CD8-positive, alpha-beta memory T cell (primary cell): Measurements from ENCODE around the gene DLX5. TPM values are rescaled to one million over a fixed set of nuclear protein-coding genes. Genes with fewer than 3 reads are reported as not detected.

Experiments
- CTCF ChIA-PET: fragments of 350-600 bp; sonication (Branson Sonifier 250); formaldehyde crosslinking; loops from one replicate; lab custom pipeline; 2021; ENCODE audit warnings: antibody characterized with exemption; lab: Charles Lee
- POLR2A ChIA-PET: fragments of 350-600 bp; sonication (Branson Sonifier 250); formaldehyde crosslinking; loops from one replicate; lab custom pipeline; 2021; ENCODE audit warnings: antibody characterized with exemption; lab: Charles Lee
- DNase-seq, 5 donors: peaks; one replicate each; pipeline versions ENCODE4 v3.0.0 to v3.0.0-alpha.2; 2020 to 2022; ENCODE audit warnings: mixed read lengths in 1 of 5
- H3K27ac ChIP-seq: one replicate; pipeline ENCODE4 v1.7.0; 2013; ENCODE audit warnings: low read depth, mild to moderate bottlenecking, low read length, moderate library complexity
- H3K27me3 ChIP-seq: 2 replicates; pipeline ENCODE4 v1.7.0; 2013; ENCODE audit warnings: low read length, mild to moderate bottlenecking; ENCODE audit not compliant: insufficient read depth, poor library complexity, severe bottlenecking
- H3K36me3 ChIP-seq: 2 replicates; pipeline ENCODE4 v1.7.0; 2013; ENCODE audit warnings: mild to moderate bottlenecking, low read length, moderate library complexity; ENCODE audit not compliant: insufficient read depth
- H3K4me1 ChIP-seq: 2 replicates; pipeline ENCODE4 v1.7.0; 2013; ENCODE audit warnings: mild to moderate bottlenecking, low read length, moderate library complexity; ENCODE audit not compliant: insufficient read depth
- H3K4me3 ChIP-seq: 2 replicates; pipeline ENCODE4 v1.7.0; 2013; ENCODE audit warnings: mild to moderate bottlenecking, low read length
- H3K9me3 ChIP-seq: 2 replicates; pipeline ENCODE4 v1.7.0; 2013; ENCODE audit warnings: mild to moderate bottlenecking, low read length
- H3K27ac Mint-ChIP-seq, 8 donors: one replicate each; pipeline ENCODE4 v1.8.0; 2020 to 2021; ENCODE audit warnings: mixed read lengths in 8 of 8, mild to moderate bottlenecking in 6 of 8, inconsistent platforms in 3 of 8, moderate library complexity in 3 of 8
- H3K27me3 Mint-ChIP-seq, 2 donors: one replicate each; pipeline ENCODE4 v1.8.0; 2020 to 2021; ENCODE audit warnings: mixed read lengths in 2 of 2, mild to moderate bottlenecking in 1 of 2, moderate library complexity in 1 of 2
- H3K36me3 Mint-ChIP-seq, 3 donors: one replicate each; pipeline ENCODE4 v1.8.0; 2020 to 2021; ENCODE audit warnings: mixed read lengths in 3 of 3, inconsistent platforms in 1 of 3, mild to moderate bottlenecking in 1 of 3
- H3K4me1 Mint-ChIP-seq, 3 donors: one replicate each; pipeline ENCODE4 v1.8.0; 2020 to 2021; ENCODE audit warnings: mixed read lengths in 3 of 3, inconsistent platforms in 1 of 3, mild to moderate bottlenecking in 1 of 3
- H3K4me3 Mint-ChIP-seq, 7 donors: one replicate each; pipeline ENCODE4 v1.8.0; 2020 to 2021; ENCODE audit warnings: mixed read lengths in 7 of 7, mild to moderate bottlenecking in 6 of 7, moderate library complexity in 4 of 7, inconsistent platforms in 2 of 7
- H3K9me3 Mint-ChIP-seq, 5 donors: one replicate each; pipeline ENCODE4 v1.8.0; 2020 to 2022; ENCODE audit warnings: mixed read lengths in 5 of 5, mild to moderate bottlenecking in 3 of 5, moderate library complexity in 2 of 5, inconsistent platforms in 1 of 5
- polyA plus RNA-seq: library from polyadenylated mRNA; unstranded; fragments of 300-500 nt; fragmentation: Illumina TruSeq; gene quantifications from one replicate; pipeline ENCODE4 v1.2.3, GENCODE V29; 2021
- total RNA-seq, 2 experiments: library from RNA; stranded (reverse); gene quantifications; one replicate each; pipeline ENCODE4 v1.2.3, GENCODE V29; 2021

DLX5 gene
- total and polyA plus RNA-seq, 3 experiments from 2014 or later = not detected

DNA sequence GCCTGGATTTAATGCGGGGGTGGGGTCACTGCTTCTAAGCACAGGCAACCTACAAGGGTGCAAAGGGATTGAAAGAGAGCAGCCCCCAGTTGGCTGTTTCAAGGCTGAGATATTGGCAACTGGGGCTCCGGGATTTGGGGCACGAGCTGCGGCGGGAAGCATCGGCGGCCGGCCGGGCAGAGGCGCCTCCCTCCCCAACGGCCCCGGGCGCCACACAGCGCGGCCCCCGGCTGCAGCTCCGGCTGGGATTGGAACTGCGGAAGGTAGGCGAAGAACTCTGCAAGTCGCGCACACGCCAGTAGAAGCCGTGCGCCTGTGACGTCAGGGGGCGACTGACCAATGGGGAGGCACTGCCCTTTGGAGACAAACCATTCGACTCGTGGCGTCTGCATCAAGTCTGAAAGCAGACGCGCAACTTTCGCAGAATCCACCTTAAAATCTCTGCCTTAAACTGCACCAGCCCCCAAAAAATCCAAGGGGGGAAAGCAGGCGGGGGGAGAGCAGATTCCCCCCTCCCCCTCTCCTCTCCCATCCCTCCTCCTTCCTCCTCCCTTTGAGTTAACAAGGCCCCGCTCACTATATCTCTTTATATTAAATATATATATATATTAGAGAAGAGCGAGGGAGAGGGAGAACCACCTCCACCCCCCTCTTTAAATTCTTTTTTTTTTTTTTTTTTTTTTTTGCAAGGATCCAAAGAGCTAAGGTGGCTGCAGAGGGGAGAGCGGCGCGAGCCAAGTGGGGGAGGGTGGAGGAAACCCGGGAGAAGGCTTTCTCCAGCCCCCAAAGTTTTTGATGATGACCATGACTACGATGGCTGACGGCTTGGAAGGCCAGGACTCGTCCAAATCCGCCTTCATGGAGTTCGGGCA lies 19.2 kb downstream of the DLX5 start, which contains the start of gene DLX6:
Gene DLX6 (plus strand): TSS at position 371 of the 872 bp plus-strand sequence. CDS start 425 bp downstream, at position 796.
- peaks cover 18% of the 10 kb centered on the region for H3K4me1 ChIP-seq
- peak within 1 kb of the TSS; percentile 19 for H3K4me3 ChIP-seq
- H3K27ac ChIP-seq = no peak within 1 kb of the TSS
- H3K36me3 ChIP-seq = no peaks in the 10 kb centered on the region
- Mint-ChIP-seq H3K27me3 (peaks cover 76 to 85% of the 10 kb centered on the region in 2 donors), H3K36me3 (no peaks in the 10 kb centered on the region), H3K4me3 (peak within 1 kb of the TSS; percentile 48 to 81 (median 75)), H3K9me3 (peaks cover 0 to 15% (median 9%) of the 10 kb centered on the region in 5 donors), H3K27ac (peak within 1 kb of the TSS in 1 of 8 donors; percentile 19), H3K4me1 (peaks cover 20 to 35% (median 22%) of the 10 kb centered on the region in 3 donors)
- no peak for DNase-seq
- CTCF ChIA-PET = interaction anchor here (1.0 kb wide), 1 partner anchor 12 kb away, joined by 3 read pairs; no protein-coding TSS in a partner anchor
- H3K9me3 ChIP-seq = no peaks in the 10 kb centered on the region
- H3K27me3 ChIP-seq = peaks cover 67% of the 10 kb centered on the region
- POLR2A ChIA-PET = no interaction called here

DNA sequence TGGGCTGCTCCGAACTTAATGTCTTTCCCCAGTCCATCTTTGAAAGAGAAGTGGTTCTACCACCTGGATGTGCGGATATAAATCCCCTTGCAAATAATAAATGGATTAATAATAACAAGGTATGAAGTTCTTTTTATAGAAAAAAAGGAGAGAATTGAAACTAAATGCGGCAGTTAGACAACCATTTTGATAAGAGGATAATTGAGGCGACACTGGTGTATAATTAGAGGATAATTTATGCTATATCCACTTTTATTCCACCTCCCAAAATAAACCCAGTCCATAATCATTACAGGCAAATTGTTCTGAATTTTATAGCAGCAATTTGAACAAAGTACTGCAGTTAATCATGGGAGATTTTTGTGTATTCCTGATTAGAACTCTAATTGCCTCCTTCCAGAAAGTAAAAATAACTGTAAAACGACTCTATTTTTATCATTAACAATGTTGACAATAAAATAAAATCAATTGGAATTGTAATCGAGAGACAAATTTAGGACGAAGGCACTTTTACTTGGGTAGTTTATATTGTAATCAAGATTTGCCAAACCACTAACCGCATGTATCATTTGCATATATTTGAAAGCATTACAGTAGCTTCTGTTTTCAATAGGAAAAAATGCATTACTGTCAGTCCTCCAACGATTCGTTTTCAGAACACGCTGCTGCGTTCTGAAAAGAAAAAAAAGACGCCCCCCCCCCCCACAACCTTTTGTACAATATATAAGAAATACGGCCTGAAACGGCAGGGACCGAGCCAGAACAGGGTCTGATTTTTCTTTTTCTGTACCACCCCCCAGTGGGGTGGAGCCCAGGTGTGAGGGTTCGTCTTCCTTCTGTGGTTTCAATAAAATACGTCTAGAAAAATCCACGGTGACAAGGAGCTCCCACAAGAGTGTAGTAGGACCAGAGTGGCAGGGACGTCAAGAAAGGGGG lies 20.1 kb downstream of the DLX5 start:
- Mint-ChIP-seq H3K36me3 (no peaks in the 10 kb centered on the region), H3K27me3 (peaks cover 79 to 85% of the 10 kb centered on the region in 2 donors), H3K4me1 (peaks cover 20 to 35% (median 22%) of the 10 kb centered on the region in 3 donors), H3K9me3 (peaks cover 0 to 15% (median 6%) of the 10 kb centered on the region in 5 donors), H3K4me3 (peak overlapping the region; percentile 41 to 81 (median 64)), H3K27ac (peak overlapping the region in 1 of 8 donors; percentile 19)
- ChIA-PET CTCF (interaction anchor here (1.0 kb wide), 1 partner anchor 11 kb away, joined by 3 read pairs; no protein-coding TSS in a partner anchor), POLR2A (no interaction called here)
- Histone ChIP-seq H3K27ac (no peak overlapping the region), H3K36me3 (no peaks in the 10 kb centered on the region), H3K9me3 (no peaks in the 10 kb centered on the region), H3K27me3 (peaks cover 65% of the 10 kb centered on the region), H3K4me1 (peaks cover 18% of the 10 kb centered on the region), H3K4me3 (peak overlapping the region; percentile 19)
- no peak for DNase-seq

DNA sequence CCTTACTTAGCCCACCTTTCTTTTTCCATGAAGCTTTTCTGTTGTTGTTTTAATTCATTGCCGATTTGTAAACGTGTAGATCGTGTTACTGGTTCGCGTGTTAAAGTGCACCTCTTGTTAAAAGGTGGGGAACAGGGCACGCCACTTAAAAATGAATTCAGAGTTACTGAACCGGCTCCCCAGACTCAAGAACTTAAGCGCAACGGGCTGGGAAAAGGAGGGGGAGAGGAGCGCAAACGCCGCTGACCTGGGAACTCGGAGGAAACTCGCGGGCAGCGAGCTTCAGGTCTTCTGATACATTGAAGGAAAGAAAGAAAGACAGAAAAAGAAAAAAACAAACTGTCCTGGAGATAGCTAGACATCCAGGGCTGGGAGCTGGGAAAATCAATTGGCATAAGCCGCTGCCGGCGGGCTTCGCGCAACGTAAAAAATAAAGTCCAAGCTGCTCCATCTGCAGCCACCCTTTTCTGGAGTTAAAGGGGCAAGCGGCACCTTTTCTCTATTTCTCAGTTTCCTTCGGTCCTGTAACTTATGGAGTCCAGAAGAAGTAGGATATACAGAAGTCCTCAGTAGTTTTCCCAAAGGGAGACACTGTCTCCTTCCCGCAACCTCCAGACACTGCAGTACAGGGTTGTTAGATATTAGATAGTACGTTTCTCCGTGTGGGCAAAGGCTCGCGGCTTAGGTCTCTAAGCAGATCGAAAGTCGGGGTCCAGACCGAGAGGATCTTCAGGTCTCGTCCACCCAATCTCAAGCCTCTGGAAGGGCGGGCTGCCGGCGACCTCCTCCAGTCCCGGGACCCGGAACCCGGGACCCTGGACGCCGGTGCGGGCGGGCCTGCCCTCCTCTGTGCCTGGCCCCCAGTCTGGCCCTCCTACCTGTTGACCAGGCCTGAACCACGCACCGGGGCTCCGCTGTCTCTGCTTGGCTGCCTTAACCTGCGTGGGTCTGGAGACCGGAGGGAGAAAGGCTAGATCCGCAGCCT lies 21.1 kb downstream of the DLX5 start:
- ChIA-PET CTCF (no interaction called here), POLR2A (no interaction called here)
- peak overlapping the region in 1 of 8 donors; percentile 19 for H3K27ac Mint-ChIP-seq
- no peaks in the 10 kb centered on the region for H3K36me3 Mint-ChIP-seq
- peaks cover 20 to 35% (median 22%) of the 10 kb centered on the region in 3 donors for H3K4me1 Mint-ChIP-seq
- no peak overlapping the region for H3K4me3 ChIP-seq
- no peaks in the 10 kb centered on the region for H3K36me3 ChIP-seq
- H3K4me3 Mint-ChIP-seq = peak overlapping the region in 5 of 7 donors; percentile 20 to 74 (median 48)
- peaks cover 72% of the 10 kb centered on the region for H3K27me3 ChIP-seq
- H3K4me1 ChIP-seq = peaks cover 18% of the 10 kb centered on the region
- H3K9me3 Mint-ChIP-seq = peaks cover 0 to 18% (median 8%) of the 10 kb centered on the region in 5 donors
- no peaks in the 10 kb centered on the region for H3K9me3 ChIP-seq
- H3K27ac ChIP-seq = no peak overlapping the region
- no peak for DNase-seq
- H3K27me3 Mint-ChIP-seq = peaks cover 78 to 85% of the 10 kb centered on the region in 2 donors

DNA sequence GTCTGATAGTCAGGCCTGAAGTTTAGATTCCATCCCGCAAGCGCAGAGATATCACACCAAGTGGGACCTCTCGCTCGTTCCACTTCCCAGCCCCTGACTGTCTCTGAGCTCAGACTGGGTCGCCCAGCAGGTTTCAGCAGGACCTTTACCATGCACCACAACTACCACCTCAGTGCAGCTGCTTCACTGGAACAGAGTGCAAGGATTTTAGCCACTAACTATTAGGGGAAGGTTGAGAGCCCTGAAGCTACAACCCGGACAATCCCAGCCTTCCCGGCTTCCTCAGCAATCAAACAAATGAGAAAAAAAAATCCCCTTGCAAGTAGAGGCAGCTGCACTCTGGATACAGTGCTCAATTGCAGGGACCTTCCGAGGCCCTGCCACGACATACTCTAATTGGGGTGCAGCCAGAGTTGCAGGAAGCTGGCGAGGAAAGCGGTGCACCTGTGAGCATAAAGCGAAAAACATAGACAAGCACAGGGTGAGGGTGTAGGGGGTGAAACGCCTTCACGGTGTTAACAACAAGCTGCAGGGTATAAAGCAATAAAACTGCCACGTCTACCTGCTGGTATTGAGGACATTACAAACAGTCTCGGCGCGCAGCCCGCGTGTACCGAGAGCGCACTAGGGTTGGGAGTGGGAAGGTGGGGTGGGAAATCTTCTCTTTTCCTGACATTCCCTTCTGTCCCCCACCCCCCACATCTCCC lies 21.9 kb downstream of the DLX5 start:
- Mint-ChIP-seq H3K36me3 (no peaks in the 10 kb centered on the region), H3K4me1 (peaks cover 20 to 35% (median 22%) of the 10 kb centered on the region in 3 donors), H3K4me3 (no peak overlapping the region), H3K9me3 (peaks cover 0 to 18% (median 8%) of the 10 kb centered on the region in 5 donors), H3K27ac (peak overlapping the region in 1 of 8 donors; percentile 34), H3K27me3 (peaks cover 80 to 86% of the 10 kb centered on the region in 2 donors)
- no peaks in the 10 kb centered on the region for H3K36me3 ChIP-seq
- POLR2A ChIA-PET = no interaction called here
- no peak for DNase-seq
- H3K9me3 ChIP-seq = no peaks in the 10 kb centered on the region
- no peak overlapping the region for H3K27ac ChIP-seq
- peaks cover 18% of the 10 kb centered on the region for H3K4me1 ChIP-seq
- H3K4me3 ChIP-seq = no peak overlapping the region
- CTCF ChIA-PET = no interaction called here
- H3K27me3 ChIP-seq = peaks cover 70% of the 10 kb centered on the region

DNA sequence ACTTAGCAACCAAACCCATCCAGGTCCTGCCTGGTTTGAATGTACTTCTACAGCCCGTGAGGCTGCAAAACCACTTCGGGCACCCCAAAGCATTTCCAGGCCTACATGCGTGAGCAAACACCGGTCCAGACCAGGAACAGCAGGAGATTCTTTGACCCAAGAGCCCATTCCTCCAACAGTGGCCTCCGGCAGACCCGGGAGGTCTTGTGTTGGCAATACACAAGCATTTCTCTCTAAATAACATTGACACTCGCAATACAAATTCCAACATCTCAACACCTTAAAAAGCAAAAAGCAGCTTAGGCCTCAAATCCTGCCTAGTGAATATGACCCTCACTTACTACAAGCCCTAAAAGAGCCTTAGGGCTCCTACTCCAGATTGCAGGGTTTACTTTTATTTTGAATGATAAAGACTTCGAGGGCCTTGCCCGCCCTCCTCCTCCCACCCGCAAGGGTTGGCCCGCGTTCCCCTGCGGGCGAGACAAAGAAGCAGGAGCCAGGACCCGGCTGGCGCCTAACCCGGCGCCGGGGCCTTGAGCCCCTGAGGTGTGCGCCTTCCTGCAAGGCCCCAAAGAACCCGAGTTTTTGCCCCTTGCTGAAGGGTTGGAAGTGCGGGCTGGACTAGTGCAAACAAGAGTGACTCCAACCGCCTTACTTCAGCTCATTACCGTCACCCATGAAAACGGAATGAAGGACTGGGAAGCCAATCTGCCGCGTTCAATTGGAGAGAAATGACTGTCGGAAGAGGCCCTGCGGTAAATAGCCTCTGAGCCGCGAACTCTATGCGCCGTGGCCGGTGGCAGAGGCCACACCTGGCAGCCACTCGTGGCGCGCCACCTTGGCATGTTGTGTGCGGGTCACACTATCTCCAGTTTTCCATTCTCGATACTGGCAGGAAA lies 22.7 kb downstream of the DLX5 start:
- H3K4me3 Mint-ChIP-seq = no peak overlapping the region

DNA sequence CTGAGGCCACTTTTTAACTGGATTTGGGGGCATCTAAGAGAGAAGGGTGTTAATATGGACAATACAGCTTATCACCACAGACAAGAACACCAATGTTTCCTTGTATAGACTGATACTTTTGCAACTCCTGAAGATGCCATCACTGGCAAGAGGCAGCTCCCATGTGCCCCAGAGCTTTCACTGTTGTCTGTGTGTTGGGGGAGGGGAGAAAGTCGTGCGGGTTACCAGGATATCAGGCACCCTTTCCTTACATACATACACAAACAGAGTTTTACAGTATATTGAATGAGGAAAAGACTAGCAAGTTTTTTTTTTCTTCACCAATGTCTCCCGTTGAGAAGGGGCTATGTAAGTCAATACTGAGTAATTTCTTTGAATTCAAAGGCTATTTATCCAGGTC lies 23.4 kb downstream of the DLX5 start:
- Histone ChIP-seq H3K9me3 (no peaks in the 10 kb centered on the region), H3K27me3 (peaks cover 72% of the 10 kb centered on the region), H3K27ac (no peak overlapping the region), H3K4me3 (no peak overlapping the region), H3K4me1 (peaks cover 18% of the 10 kb centered on the region), H3K36me3 (no peaks in the 10 kb centered on the region)
- Mint-ChIP-seq H3K4me3 (no peak overlapping the region), H3K36me3 (no peaks in the 10 kb centered on the region), H3K27me3 (peaks cover 83 to 89% of the 10 kb centered on the region in 2 donors), H3K4me1 (peaks cover 15 to 23% (median 17%) of the 10 kb centered on the region in 3 donors), H3K9me3 (peaks cover 0 to 26% (median 15%) of the 10 kb centered on the region in 5 donors), H3K27ac (no peak overlapping the region)
- ChIA-PET CTCF (no interaction called here), POLR2A (no interaction called here)
- no peak for DNase-seq

More for the DNA sequence above, 22.7 kb downstream of the DLX5 start:
- Mint-ChIP-seq H3K9me3 (peaks cover 0 to 24% (median 12%) of the 10 kb centered on the region in 5 donors), H3K27me3 (peaks cover 80 to 86% of the 10 kb centered on the region in 2 donors), H3K27ac (peak overlapping the region in 1 of 8 donors; percentile 34), H3K36me3 (no peaks in the 10 kb centered on the region), H3K4me1 (peaks cover 17 to 28% (median 21%) of the 10 kb centered on the region in 3 donors)
- no peaks in the 10 kb centered on the region for H3K9me3 ChIP-seq
- H3K4me1 ChIP-seq = peaks cover 18% of the 10 kb centered on the region
- no peaks in the 10 kb centered on the region for H3K36me3 ChIP-seq
- no peak for DNase-seq
- no peak overlapping the region for H3K4me3 ChIP-seq
- CTCF ChIA-PET = no interaction called here
- H3K27ac ChIP-seq = no peak overlapping the region
- H3K27me3 ChIP-seq = peaks cover 70% of the 10 kb centered on the region
- POLR2A ChIA-PET = no interaction called here
